Activated naive CD8-positive, alpha-beta T cell treated with anti-CD3 and anti-CD28 coated beads, Interleukin-2, amount 50 U/mL, for 16 hours (primary cell): ENCODE results near the gene HOXA5.

Experiments
- DNase-seq: peaks from one replicate; pipeline ENCODE4 v3.0.0-alpha.2; 2020; ENCODE audit warnings: low read depth, low spot score

HOXA5 gene

GRCh38 chr7:27134392-27134791 lies 9.1 kb downstream of the HOXA5 start:
- DNase-seq: no peak

GRCh38 chr7:27133409-27134231 lies 9.9 kb downstream of the HOXA5 start:
- no peak for DNase-seq

GRCh38 chr7:27132978-27133377 lies 10.5 kb downstream of the HOXA5 start:
- no peak for DNase-seq

GRCh38 chr7:27132214-27132613 lies 11.3 kb downstream of the HOXA5 start:
- no peak for DNase-seq

- DNase-seq: no peak
These were observed 12.1 kb downstream of the HOXA5 start for GRCh38 chr7:27131390-27131819.

GRCh38 chr7:27130540-27131389 lies 12.7 kb downstream of the HOXA5 start, which contains the start of gene HOXA4:
HOXA4 (minus strand) TSS chr7:27130757; CDS start chr7:27130733, 24 bp downstream.
- peak; percentile 59 for DNase-seq

GRCh38 chr7:27129729-27130539 lies 13.5 kb downstream of the HOXA5 start:
- DNase-seq: no peak

GRCh38 chr7:27128776-27129728 lies 14.4 kb downstream of the HOXA5 start:
- DNase-seq: no peak

GRCh38 chr7:27128034-27128433 lies 15.4 kb downstream of the HOXA5 start:
- DNase-seq: no peak

- no peak for DNase-seq
These were observed 16.7 kb downstream of the HOXA5 start for GRCh38 chr7:27126596-27127327.

- no peak for DNase-seq
These were observed 17.5 kb downstream of the HOXA5 start for GRCh38 chr7:27125986-27126394.

GRCh38 chr7:27124902-27125689 lies 18.4 kb downstream of the HOXA5 start:
- no peak for DNase-seq

GRCh38 chr7:27124096-27124901 lies 19.2 kb downstream of the HOXA5 start:
- no peak for DNase-seq

- DNase-seq: no peak
These were observed 19.9 kb downstream of the HOXA5 start for GRCh38 chr7:27123477-27124053.

- no peak for DNase-seq
These were observed 20.4 kb downstream of the HOXA5 start for GRCh38 chr7:27123007-27123476.

- DNase-seq: no peak
These were observed 21.2 kb downstream of the HOXA5 start for GRCh38 chr7:27122077-27122910.

- no peak for DNase-seq
These were observed 21.8 kb downstream of the HOXA5 start for GRCh38 chr7:27121684-27122076.
